Lower leg skin (tissue), 4 donors: ENCODE results near the gene MSANTD3. TPM values are rescaled to one million over a fixed set of nuclear protein-coding genes. Genes with fewer than 3 reads are reported as not detected.
A peak's percentile ranks its signal among the peaks of the same experiment; 100 is the strongest.
"Not testable (repeated sequence)": the region's sequence is repeated elsewhere in the genome, so short reads cannot be mapped to it uniquely, and the experiment has no call there.

Experiments
- DNase-seq, 2 donors: peaks; one replicate each; pipeline ENCODE4 v3.0.0-alpha.2; 2019; ENCODE audit warnings: low spot score in 2 of 2
- H3K4me3 ChIP-seq: fragments of 200-600 bp; sonication (generic); 2 replicates; pipeline ENCODE4 v1.5.1; 2017; ENCODE audit warnings: mild to moderate bottlenecking, low read depth; ENCODE audit not compliant: poor library complexity, severe bottlenecking
- CTCF ChIP-seq, 3 donors: fragments of 450-650 bp; IDR thresholded peaks; one replicate each; pipeline ENCODE4 v1.5.1; 2016; ENCODE audit warnings: antibody characterized with exemption in 3 of 3, mild to moderate bottlenecking in 3 of 3, moderate library complexity in 2 of 3
- POLR2A ChIP-seq, 2 donors: fragments of 450-650 bp; IDR thresholded peaks; one replicate each; pipeline ENCODE4 v1.6.1; 2016 to 2017; ENCODE audit warnings: antibody characterized with exemption in 2 of 2, mild to moderate bottlenecking in 1 of 2, moderate library complexity in 1 of 2
- whole genome bisulfite sequencing, 2 donors: methylation state at CpG; one replicate each; pipeline ENCODE4 v1.1.5; 2018; 5-methylcytosine and 5-hydroxymethylcytosine counted together
- intact Hi-C: fragments of 100-400 bp; cut with DNase I; formaldehyde crosslinking; loops from one replicate; pipeline ENCODE4 v1.15.0; 2023; ENCODE audit warnings: low total_unique reads
- total RNA-seq, 4 donors: library from RNA; depleted of rRNA; stranded (reverse); fragments of >200 nt; gene quantifications; one replicate each; pipeline ENCODE4 v1.1.0, GENCODE V29; 2016

Gene MSANTD3
- total RNA-seq: 10 to 100 TPM; 12.1 to 18.8 (median 17.2) TPM

- intact Hi-C loops: no loop called here
- peak within 1 kb of the TSS; percentile 69 for H3K4me3 ChIP-seq
- DNase-seq: peak; percentile 21 to 87
- 1% methylated on average over 21 to 30 of the region's 80 CpGs for whole genome bisulfite sequencing, 2 donors
- no peak for TF ChIP-seq CTCF (IDR thresholded peaks at IDR 0.05)
- no peak for TF ChIP-seq POLR2A (IDR thresholded peaks at IDR 0.05)
Measured at GRCh38 chr9:100426530-100427365, at the start of gene MSANTD3. MSANTD3 (plus strand) TSS chr9:100427143; CDS start chr9:100441939, 14,796 bp downstream.

- TF ChIP-seq POLR2A (IDR thresholded peaks at IDR 0.05) (no peak), CTCF (IDR thresholded peaks at IDR 0.05) (no peak)
- intact Hi-C loops: loop anchor here (10.0 kb wide), 1 partner anchor 55 kb away; no protein-coding TSS in a partner anchor
- no peak for DNase-seq
- H3K4me3 ChIP-seq: no peak overlapping the region
- 77 to 88% methylated on average over 4 of the region's 4 CpGs for WGBS, 2 donors
Measured at GRCh38 chr9:100379862-100380261, 47.1 kb upstream of the MSANTD3 start.

GRCh38 chr9:100392989-100393388 lies 34.0 kb upstream of the MSANTD3 start:
- H3K4me3 ChIP-seq, DNase-seq, intact Hi-C loops: not testable (repeated sequence)
- 96 to 97% methylated on average over 14 to 21 of the region's 21 CpGs for WGBS, 2 donors

- H3K4me3 ChIP-seq: no peak overlapping the region
- no peak for TF ChIP-seq POLR2A (IDR thresholded peaks at IDR 0.05)
- no peak for DNase-seq
- intact Hi-C loops: no loop called here
Measured at GRCh38 chr9:100394032-100394695, 32.8 kb upstream of the MSANTD3 start.

- DNase-seq: no peak
- TF ChIP-seq CTCF (IDR thresholded peaks at IDR 0.05) (no peak), POLR2A (IDR thresholded peaks at IDR 0.05) (no peak)
- intact Hi-C loops: no loop called here
- no peak overlapping the region for H3K4me3 ChIP-seq
- WGBS, 2 donors: 79 to 81% methylated on average over 2 of the region's 2 CpGs
Measured at GRCh38 chr9:100394816-100395215, 32.1 kb upstream of the MSANTD3 start.

GRCh38 chr9:100396769-100397168 lies 30.2 kb upstream of the MSANTD3 start:
- TF ChIP-seq CTCF (IDR thresholded peaks at IDR 0.05): no peak
- no peak for TF ChIP-seq POLR2A (IDR thresholded peaks at IDR 0.05)
- no peak overlapping the region for H3K4me3 ChIP-seq
- intact Hi-C loops: no loop called here
- WGBS, 2 donors: 96 to 98% methylated on average over 9 of the region's 9 CpGs
- no peak for DNase-seq
